GM10266 (cell line): ENCODE data around the gene COL18A1.

Experiments used
- DNase-seq: peaks from one replicate; pipeline ENCODE4 v3.0.0; 2012; ENCODE audit errors: extremely low spot score
- CTCF ChIP-seq: IDR thresholded peaks from 2 replicates; pipeline ENCODE4 v1.5.1; 2012; ENCODE audit warnings: mild to moderate bottlenecking, low read depth; ENCODE audit not compliant: control insufficient read depth, insufficient read depth; ENCODE audit errors: missing control alignments

Gene COL18A1

DNA sequence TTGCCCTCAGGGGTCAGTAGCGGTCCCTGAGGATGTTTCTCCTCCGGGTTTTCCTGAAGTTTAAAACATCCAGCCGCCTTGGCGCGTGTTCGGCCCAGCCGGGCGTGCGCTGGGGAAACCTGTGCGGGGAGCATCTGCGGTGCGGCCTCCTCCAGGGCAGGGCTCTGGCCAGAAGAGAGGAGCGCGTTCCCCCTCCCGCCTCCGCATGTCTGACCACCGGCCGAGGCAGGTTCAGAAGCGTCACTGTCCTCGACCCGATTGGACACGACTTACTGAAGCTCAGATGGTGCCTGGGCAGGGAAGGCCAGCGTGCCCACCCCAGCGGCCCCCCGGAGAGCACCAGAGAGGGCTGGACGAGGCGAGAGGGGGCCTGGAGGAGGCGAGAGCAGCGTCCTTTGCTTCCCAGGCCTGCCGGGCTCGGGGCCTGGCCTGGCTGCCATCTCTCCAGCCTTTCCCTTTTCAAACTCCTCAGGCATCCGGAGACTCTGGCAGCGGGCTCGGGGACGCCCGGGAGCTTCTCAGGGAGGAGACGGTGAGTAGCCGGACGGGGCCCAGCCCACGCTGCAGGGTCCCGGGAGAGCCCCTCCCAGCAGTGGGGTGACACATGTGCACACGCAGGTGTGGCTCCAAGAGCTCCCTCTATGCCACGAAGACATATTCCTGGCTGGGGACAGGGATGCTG is 70.2 kb downstream of the COL18A1 start:
- no peak for TF ChIP-seq CTCF
- DNase-seq: no peak

GRCh38 chr21:45475797-45476570 is 71.0 kb downstream of the COL18A1 start:
- no peak for DNase-seq
- no peak for TF ChIP-seq CTCF

- TF ChIP-seq CTCF: no peak
- DNase-seq: no peak
These were observed 71.6 kb downstream of the COL18A1 start for GRCh38 chr21:45476582-45476981.

- TF ChIP-seq CTCF: no peak
- DNase-seq: no peak
These were observed 72.5 kb downstream of the COL18A1 start for GRCh38 chr21:45477176-45478114.

DNA sequence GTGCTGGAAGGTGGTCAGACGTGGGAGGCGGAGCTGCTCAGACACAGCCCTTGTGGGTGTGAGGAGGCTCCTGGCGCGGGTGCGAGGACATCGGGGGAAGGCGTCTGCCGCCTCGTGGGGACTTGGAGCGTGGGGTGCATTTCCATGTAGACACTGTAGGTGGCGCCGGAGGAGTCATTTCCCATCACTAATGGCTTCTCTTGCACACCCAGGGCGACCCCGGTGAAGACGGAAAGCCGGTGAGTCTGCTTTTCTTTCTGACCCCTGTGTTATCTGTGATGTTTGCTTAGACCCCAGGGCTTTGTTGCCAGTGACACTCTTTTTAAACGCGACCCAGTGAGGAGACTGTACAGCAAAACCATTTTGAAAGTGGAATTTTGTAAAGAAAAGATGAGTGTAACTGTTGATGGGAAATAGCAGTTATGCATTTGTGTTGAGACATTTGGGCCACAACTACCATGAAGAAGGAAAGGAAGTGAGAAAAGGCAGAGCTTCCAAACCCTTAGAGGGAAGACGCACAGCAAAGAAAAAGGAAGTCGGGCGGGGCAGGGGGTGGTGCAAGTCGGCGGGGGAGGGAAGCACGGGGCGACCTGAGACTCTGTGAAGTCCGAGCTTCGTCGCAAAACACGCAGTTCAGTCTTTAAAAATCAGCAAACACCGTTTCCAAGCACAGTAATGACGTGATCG is 73.3 kb downstream of the COL18A1 start:
- DNase-seq: peak; percentile 91
- peak; percentile 81 for TF ChIP-seq CTCF

- no peak for TF ChIP-seq CTCF
- DNase-seq: no peak
These were observed 74.1 kb downstream of the COL18A1 start for GRCh38 chr21:45478816-45479669.
